Measurements from ENCODE around the gene TLE6. TPM values are rescaled to one million over a fixed set of nuclear protein-coding genes. Genes with fewer than 3 reads are reported as not detected.

Gene TLE6
- total and polyA plus RNA-seq, 2 of the 8 experiments (the other 6 are each of a cell fraction or from before 2014, with no cell fraction given) = 2.5 to 2.9 TPM

DNA sequence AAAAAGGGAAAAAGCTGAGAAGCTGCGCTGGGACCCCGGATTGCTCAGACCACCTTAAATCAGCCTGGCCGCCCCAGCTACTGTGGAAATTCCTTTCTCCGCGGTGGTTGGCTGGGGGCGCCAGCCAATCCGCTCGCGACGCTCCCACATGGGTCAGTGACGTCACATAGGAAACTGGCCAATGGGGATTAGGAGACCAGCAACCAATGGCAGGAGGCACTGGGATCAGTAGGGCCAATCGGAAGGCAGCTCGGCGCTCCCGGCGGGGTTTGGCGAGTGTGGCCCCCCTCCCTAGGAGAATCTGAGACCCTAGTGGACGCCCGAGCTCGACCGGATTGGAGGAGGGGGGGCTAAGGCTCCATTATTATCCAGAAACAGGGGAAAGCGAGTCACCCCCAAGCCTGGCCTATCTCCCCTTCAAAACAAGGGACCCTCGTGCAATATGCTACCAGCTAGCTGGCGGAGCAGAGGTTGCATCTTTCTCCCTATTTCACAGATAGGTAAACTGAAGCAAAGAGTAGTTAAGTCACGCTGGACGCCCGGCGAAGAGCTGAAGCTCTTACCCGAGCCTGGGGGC is 58.3 kb downstream of the TLE6 start:
- H2AFZ ChIP-seq (ENCODE audit: low read length) = peak overlapping the region; percentile 88
- H4K91ac ChIP-seq (replicated peaks; ENCODE audit: insufficient read length, low read length) = no peak overlapping the region
- peaks cover 0 to 2% of the 10 kb centered on the region in 2 experiments for H4K20me1 ChIP-seq (replicated peaks in 1 of 2; ENCODE audit: control insufficient read depth in 1 of 2, insufficient read depth in 2 of 2, low read length in 2 of 2)
- H2BK15ac ChIP-seq (ENCODE audit: low read length) = peak overlapping the region; percentile 72; the same call in 1 of the 2 replicates
- no peak overlapping the region for H2BK20ac ChIP-seq (ENCODE audit: low read length)
- 1% methylated on average over 26 of the region's 29 CpGs; no CpG with 5 or more reads in 1 of the 2 experiments for WGBS, 2 experiments (ENCODE audit: extremely low coverage in 1 of 2, insufficient coverage in 1 of 2, insufficient read length in 1 of 2, insufficient replicate concordance in 2 of 2, low coverage in 1 of 2, low lambda C conversion rate in 2 of 2, missing lambda C conversion rate in 1 of 2)
- H4K8ac ChIP-seq (ENCODE audit: extremely low read depth, insufficient read depth, low read length) = peak overlapping the region; percentile 37; the same call in 1 of the 2 replicates
- peak overlapping the region; percentile 11 for H2BK120ac ChIP-seq (replicated peaks; ENCODE audit: low read depth, low read length)
- H3K4me3 ChIP-seq (ENCODE audit: extremely low read depth in 1 of 4, insufficient read depth in 2 of 4, low read depth in 3 of 4, low read length in 4 of 4) = peak overlapping the region; percentile 44 to 73 (median 57)
- H3K79me1 ChIP-seq (ENCODE audit: low read depth, low read length) = no peaks in the 10 kb centered on the region
- ChIA-PET POLR2A (ENCODE audit: partially characterized antibody) (interaction anchor here (0.6 to 4.0 kb wide), 22 partner anchors 9 to 148 kb away, joined by 3 to 56 read pairs (median 4); partner anchors contain the start of genes TLE5 and TLE6), CTCF (ENCODE audit: partially characterized antibody) (interaction anchor here (0.6 to 6.3 kb wide), 22 partner anchors 10 to 376 kb away, joined by 3 to 36 read pairs (median 5); no protein-coding TSS in a partner anchor)
- no peaks in the 10 kb centered on the region for H3K79me2 ChIP-seq (ENCODE audit: control insufficient read depth in 1 of 2, insufficient read depth in 2 of 2, low read length in 2 of 2)
- no peaks in the 10 kb centered on the region for H3K9me3 ChIP-seq (ENCODE audit: insufficient read depth in 2 of 2, low read depth in 1 of 2, low read length in 1 of 2)
- H3K9ac ChIP-seq (replicated peaks in 1 of 4; ENCODE audit: extremely low read depth in 1 of 4, low read depth in 3 of 4, low read length in 3 of 4) = peak overlapping the region in 3 of 4 experiments; percentile 29 to 56 (median 36); a peak in 4 of 7 replicates
- H3K18ac ChIP-seq (ENCODE audit: extremely low read depth, low read length) = peak overlapping the region; percentile 100
- peaks cover 3 to 28% (median 20%) of the 10 kb centered on the region in 4 experiments; a peak in 5 of 7 replicates for H3K27me3 ChIP-seq (replicated peaks in 1 of 4; ENCODE audit: control insufficient read depth in 3 of 4, extremely low read depth in 1 of 4, insufficient read depth in 3 of 4, low read length in 3 of 4)
- peak overlapping the region; percentile 94; the same call in 1 of the 2 replicates for H2BK5ac ChIP-seq (ENCODE audit: low read depth, low read length)
- H3K27ac ChIP-seq (ENCODE audit: low read depth, low read length) = peak overlapping the region; percentile 49; the same call in 1 of the 2 replicates
- H3K23ac ChIP-seq (ENCODE audit: insufficient read length) = no peak overlapping the region
- H3K56ac ChIP-seq (replicated peaks; ENCODE audit: insufficient read length, low read depth, low read length) = no peak overlapping the region
- FAIRE-seq (peak; percentile 90), DNase-seq (ENCODE audit: low read depth in 1 of 2, low spot score in 2 of 2) (peak; percentile 94 to 95)
- H2BK12ac ChIP-seq (ENCODE audit: low read depth, low read length) = 0 out of 2 replicates have a peak overlapping the region, but pooled peaks have one; percentile 82
- no peak overlapping the region for H2AK5ac ChIP-seq (ENCODE audit: low read depth, low read length)
- H3K4ac ChIP-seq (replicated peaks; ENCODE audit: insufficient read length, low read depth, low read length) = no peak overlapping the region
- peaks cover 16% of the 10 kb centered on the region for H3K23me2 ChIP-seq (ENCODE audit: low read depth, low read length)
- peak overlapping the region; percentile 61 for H4K5ac ChIP-seq (ENCODE audit: insufficient read length, low read depth, low read length)
- H3K14ac ChIP-seq (ENCODE audit: insufficient read length) = no peak overlapping the region
- H3K36me3 ChIP-seq (ENCODE audit: control insufficient read depth in 2 of 4, insufficient read depth in 4 of 4, low read length in 3 of 4) = no peaks in the 10 kb centered on the region
- peaks cover 0 to 12% (median 9%) of the 10 kb centered on the region in 4 experiments; a peak in 6 of 7 replicates for H3K4me1 ChIP-seq (replicated peaks in 1 of 4; ENCODE audit: control insufficient read depth in 3 of 4, insufficient read depth in 4 of 4, low read length in 3 of 4)
- H3K4me2 ChIP-seq (ENCODE audit: insufficient read depth in 1 of 2, low read depth in 2 of 2, low read length in 2 of 2) = peak overlapping the region; percentile 71 to 90
- TF ChIP-seq SRF (IDR thresholded peaks at IDR 0.05; ENCODE audit: low read depth, low read length) (no peak), HDAC2 (IDR thresholded peaks at IDR 0.05; ENCODE audit: borderline replicate concordance in 1 of 2, low read depth in 2 of 2, low read length in 2 of 2) (peak in 1 of 2 experiments; percentile 98; a peak in 1 of 4 replicates), RNF2 (IDR thresholded peaks at IDR 0.05; ENCODE audit: borderline replicate concordance, low read depth, low read length, missing control alignments, poor library complexity, severe bottlenecking) (no peak), CTBP2 (IDR thresholded peaks at IDR 0.05; ENCODE audit: borderline replicate concordance, insufficient read depth, insufficient read length, low read length) (no peak), SIX5 (IDR thresholded peaks at IDR 0.05; ENCODE audit: low read depth, low read length) (no peak), RXRA (IDR thresholded peaks at IDR 0.05; ENCODE audit: insufficient read depth, low read depth, low read length) (no peak), CBX5 (IDR thresholded peaks at IDR 0.05; ENCODE audit: low read depth, low read length) (no peak), POU5F1 (IDR thresholded peaks at IDR 0.05; ENCODE audit: low read depth, low read length) (no peak), TBP (IDR thresholded peaks at IDR 0.05; ENCODE audit: low read depth, low read length) (no peak; the same call in 1 of the 2 replicates), TAF1 (IDR thresholded peaks at IDR 0.05; ENCODE audit: low read depth, low read length) (peak; percentile 54; the same call in 1 of the 2 replicates), CHD2 (IDR thresholded peaks at IDR 0.05; ENCODE audit: low read length) (peak; percentile 83), SIRT6 (IDR thresholded peaks at IDR 0.05; ENCODE audit: low read length) (no peak)
